NK-92 (cell line): Measurements from ENCODE around the gene EXOC8.

Source experiments
- DNase-seq: peaks from one replicate; lab custom pipeline; 2025; ENCODE audit not compliant: unreplicated experiment; lab: John Stamatoyannopoulos, UW

The EXOC8 gene

DNA sequence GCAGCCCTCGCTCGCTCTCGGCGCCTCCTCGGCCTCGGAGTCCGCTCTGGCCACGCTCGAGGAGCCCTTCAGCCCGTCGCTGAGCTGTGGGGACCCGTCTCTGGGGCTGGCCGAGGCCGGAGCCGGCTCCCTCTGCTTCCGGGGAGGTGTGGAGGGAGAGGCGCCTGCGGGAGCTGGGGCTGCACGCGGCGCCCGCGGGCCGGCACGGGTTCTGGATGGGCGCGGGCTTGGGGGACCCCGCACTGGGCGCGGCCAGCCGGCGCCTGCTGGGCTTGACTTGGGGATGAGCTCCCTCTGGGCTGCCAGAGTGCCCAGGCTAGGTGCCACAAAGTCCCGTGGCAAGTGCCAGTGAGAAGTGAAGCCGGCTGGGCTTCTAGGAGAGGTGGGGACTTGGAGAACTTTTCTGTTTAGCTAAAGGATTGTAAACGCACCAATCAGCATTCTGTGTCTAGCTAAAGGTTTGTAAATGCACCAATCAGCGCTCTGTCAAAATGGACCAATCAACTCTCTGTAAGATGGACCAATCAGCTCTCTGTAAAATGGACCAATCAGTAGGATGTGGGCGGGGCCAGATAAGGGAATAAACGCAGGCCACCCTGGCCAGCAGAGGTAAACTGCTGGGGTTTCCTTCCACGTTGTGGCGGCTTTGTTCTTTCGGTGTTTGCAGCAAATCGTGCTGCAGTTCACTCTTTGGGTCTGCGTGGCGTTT lies 20.2 kb downstream of the EXOC8 start:
- DNase-seq, result no peak

DNA sequence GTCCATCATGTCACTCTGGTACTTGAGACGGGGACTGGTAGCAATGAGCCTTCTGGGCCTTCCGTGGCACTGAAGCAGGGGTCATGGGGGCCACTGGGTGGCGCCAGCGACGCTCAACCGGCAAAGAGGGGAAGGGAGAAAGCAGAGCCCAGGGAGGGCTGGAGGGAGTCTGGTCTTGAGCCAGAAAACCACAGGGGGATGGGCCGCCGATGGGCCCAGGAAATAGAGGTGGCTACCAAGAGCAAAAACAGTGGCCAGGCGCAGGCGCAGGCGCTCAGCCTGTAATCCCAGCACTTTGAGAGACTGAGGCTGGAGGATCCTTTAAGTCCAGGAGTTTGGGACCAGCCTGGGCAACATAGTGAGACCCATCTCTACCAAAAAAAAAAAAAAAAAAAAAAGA lies 21.8 kb downstream of the EXOC8 start:
- no peak for DNase-seq

DNA sequence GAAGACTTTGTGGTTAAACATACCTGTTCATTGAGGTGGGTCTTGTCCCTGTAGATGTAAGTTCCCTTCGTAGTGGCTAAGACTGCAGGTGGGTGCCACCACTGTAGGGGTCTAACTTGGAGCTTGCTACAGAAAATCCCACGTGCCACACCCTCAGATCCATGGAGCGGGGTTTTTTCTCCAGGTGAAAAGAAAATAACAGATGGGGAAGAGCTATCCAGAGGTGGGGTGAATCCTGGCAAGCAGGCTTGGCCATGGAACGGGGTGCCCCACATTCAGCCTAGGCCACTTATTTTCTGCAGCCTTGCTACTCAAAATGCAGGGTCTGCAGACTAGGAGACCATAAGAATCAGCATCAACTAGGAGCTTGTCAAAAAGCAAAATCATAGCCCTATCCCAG lies 24.0 kb downstream of the EXOC8 start:
- DNase-seq, result no peak

DNA sequence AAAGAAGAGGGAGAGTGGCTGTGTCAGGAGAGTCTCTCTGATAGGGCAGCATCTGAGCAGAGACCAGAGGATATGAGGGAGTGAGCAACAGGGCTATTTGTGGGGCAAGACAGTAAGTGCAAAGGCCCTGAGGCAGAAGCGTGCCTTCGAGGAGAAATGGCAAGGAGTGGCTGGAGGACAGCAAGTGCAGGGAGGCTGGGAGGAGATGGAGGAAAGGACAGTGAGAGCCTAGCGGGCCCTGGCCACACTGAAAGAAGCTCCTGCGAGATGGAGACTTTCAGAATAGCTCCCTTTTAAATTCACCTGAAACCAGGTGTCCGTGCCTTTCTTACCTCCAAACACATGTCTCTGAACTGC lies 25.2 kb downstream of the EXOC8 start:
- DNase-seq, result no peak

DNA sequence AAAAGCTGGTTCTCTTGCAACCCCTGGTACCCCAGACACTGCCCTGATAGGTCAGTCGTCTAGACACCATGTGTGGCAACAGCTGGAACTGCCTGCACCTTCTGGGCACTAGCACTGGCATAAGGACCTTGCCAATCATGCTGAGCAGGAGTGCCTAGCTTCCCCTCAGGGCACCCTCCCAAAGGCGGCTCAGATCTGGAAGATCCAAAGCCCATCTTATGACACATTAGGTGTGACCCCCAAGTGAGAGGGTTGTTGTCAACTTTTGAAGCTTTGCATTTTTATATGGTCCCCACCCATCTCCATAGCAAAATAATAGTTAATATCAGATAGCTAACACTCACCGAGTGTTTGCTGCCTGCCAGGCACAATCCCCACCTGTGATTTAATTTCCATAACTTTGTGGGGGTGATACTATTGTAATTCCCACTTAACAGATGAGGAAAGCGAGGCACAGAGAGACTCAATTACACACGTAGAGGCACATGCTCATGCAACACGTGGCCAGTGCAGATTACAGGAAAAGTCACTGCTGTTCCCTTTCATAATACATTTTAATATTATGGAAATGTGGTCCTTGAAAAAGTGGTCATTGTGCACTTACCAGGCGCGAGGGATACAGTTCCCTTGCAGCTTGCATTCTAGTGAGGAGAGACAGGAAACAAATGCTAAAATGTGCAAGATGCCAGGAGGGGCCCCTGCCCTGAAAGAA lies 25.8 kb downstream of the EXOC8 start:
- no peak for DNase-seq

DNA sequence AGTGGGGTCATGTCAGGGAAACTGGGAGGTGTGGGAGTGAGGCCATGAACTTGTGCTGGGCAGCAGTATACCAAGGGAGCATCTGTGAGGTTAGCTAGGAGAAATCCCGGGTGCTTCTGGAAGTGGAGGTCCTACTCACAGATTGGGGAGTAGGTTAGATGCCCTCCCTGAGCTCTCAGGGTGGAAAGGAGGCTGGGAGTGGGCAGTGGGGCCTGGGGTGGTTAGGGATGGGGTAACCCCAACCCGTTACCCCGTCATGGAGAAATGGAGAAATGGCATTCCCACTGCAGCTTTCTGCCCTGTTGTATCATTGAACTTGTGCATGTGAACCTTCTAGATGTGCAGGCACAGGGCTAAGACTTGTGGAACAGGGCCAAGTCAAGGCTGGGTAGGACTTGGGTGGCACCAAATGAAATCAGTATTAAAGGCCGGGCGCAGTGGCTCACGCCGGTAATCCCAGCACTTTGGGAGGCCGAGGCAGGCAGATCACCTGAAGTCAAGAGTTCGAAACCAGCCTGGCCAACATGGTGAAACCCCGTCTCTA lies 27.2 kb downstream of the EXOC8 start:
- DNase-seq, result no peak

DNA sequence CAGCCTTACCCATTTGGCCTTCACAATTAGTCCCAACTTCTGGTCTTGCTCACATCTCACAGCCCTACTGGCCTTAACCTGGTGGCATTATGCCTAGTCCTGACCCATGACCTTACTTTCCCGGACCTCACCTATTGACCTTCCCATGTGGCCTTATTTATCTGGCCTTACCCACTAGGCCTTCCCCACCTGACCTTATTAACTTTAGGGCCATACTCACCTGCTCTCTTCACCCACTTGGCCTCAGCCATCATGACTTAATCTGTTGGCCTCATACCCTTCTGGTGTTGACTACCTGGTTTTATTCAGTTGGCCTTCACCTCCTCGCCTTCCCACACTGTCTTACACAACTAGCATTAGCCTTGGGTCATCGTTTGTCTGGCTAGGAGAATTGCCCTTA lies 35.7 kb downstream of the EXOC8 start:
- DNase-seq, result no peak

DNA sequence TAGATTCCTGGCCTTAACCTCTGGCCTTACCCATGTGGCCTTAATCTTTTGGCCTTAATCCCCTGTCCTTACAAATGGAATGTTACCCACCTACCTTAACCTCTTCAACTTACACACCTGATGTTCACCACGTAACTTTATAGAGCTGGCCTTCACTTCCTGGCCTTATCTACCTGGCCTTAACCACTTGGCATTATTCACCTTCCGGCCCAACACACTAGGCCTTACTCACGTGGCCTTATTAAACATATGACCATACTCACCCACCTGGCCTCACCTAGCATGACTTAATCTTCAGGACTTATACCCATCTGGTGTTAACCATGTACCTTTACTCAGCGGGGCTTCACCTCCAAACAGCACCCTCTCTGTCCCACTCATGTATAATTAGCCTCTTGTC lies 41.7 kb downstream of the EXOC8 start:
- no peak for DNase-seq

DNA sequence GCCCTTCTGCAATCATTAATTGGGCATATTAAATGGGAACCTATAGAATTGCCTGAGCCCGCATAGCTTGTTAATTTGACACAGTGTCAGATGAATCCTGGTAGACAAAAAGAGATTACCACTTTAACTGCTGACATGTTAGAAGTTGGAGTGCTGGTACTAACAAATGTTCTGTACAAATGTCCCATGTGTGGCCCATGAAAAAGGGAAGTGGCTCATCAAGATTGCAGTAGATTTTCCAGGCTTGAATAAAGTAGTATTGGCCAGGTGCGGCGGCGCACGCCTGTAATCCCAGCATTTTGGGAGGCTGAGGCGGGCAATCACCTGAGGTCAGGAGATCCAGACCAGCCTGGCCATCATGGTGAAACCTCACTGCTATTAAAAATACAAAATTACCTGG lies 51.0 kb downstream of the EXOC8 start:
- DNase-seq, result no peak

DNA sequence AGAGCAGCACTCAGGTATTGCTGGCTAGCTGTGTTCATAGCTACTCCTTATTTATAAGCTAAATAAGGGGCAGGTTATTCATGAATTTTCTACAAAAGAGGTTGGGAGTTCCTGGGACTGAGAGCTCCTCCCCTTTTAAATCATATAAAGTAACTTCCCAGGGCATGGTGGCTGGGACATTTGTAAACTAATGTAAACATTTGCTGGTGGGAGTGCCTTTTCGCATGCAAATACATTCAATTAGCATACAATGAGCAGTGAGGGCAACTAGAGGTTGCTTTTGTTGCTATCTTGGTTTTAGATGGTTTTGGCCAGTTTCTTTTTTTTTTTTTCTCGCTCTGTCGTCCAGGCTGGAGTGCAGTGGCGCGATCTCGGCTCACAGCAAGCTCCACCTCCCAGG lies 53.2 kb downstream of the EXOC8 start:
- no peak for DNase-seq
